Heart right ventricle (tissue), 16 donors: Measurements from ENCODE around the gene FAM83E. TPM values are rescaled to one million over a fixed set of nuclear protein-coding genes. Genes with fewer than 3 reads are reported as not detected.
A peak's percentile ranks its signal among the peaks of the same experiment; 100 is the strongest.
"Not testable (repeated sequence)": the region's sequence is repeated elsewhere in the genome, so short reads cannot be mapped to it uniquely, and the experiment has no call there.

ENCODE experiments used
- ATAC-seq, 8 donors: fragments of 200-7000 bp; cut with Tn5 transposase; one replicate each; pipeline ENCODE4 v1.9.1; 2020; ENCODE audit warnings: mild to moderate bottlenecking in 8 of 8, moderate library complexity in 8 of 8, moderate number of reproducible peaks in 1 of 8
- DNase-seq, 2 donors: peaks; one replicate each; pipeline ENCODE4 v3.0.0-alpha.2; 2020
- H3K27ac ChIP-seq, 10 donors: fragments of 200-600 bp; sonication (generic) in 2 of 10; one replicate each; pipeline versions ENCODE4 v1.5.0 to v1.8.0; 2020 to 2022; ENCODE audit warnings: mild to moderate bottlenecking in 3 of 10
- H3K27me3 ChIP-seq, 7 donors: fragments of 200-600 bp; one replicate each; pipeline ENCODE4 v1.8.0; 2021 to 2022; ENCODE audit warnings: mild to moderate bottlenecking in 2 of 7
- H3K36me3 ChIP-seq, 9 donors: fragments of 200-600 bp; sonication (generic) in 1 of 9; one replicate each; pipeline versions ENCODE4 v1.5.0 to v1.8.0; 2020 to 2022; ENCODE audit warnings: mild to moderate bottlenecking in 2 of 9
- H3K4me1 ChIP-seq, 9 donors: fragments of 200-600 bp; sonication (generic) in 1 of 9; one replicate each; pipeline versions ENCODE4 v1.5.0 to v1.8.0; 2020 to 2022; ENCODE audit warnings: mild to moderate bottlenecking in 4 of 9
- H3K4me3 ChIP-seq, 10 donors: fragments of 200-600 bp; sonication (generic) in 2 of 10; one replicate each; pipeline versions ENCODE4 v1.5.0 to v1.8.0; 2020 to 2022; ENCODE audit warnings: mild to moderate bottlenecking in 7 of 10, moderate library complexity in 2 of 10
- H3K9me3 ChIP-seq, 11 donors: fragments of 200-600 bp in 10 of 11; sonication (generic) in 2 of 11; one replicate each; pipeline versions ENCODE4 v1.5.0 to v1.8.0; 2013 to 2022; ENCODE audit warnings: mild to moderate bottlenecking in 2 of 11, control low read depth in 1 of 11, moderate library complexity in 1 of 11
- CTCF ChIP-seq, 9 donors: fragments of 200-600 bp; sonication (generic) in 2 of 9; IDR thresholded peaks; one replicate each; pipeline versions ENCODE4 v1.5.0 to v1.8.0; 2021 to 2022; ENCODE audit warnings: antibody characterized with exemption in 9 of 9, mild to moderate bottlenecking in 5 of 9, moderate library complexity in 1 of 9
- WGBS, 2 donors: extraction: QIAGEN DNeasy Blood & Tissue Kit; methylation state at CpG; one replicate each; pipeline ENCODE4 v1.1.7; 2013; ENCODE audit warnings: inconsistent platforms in 1 of 2; 5-methylcytosine and 5-hydroxymethylcytosine counted together
- intact Hi-C, 10 donors: fragments of 100-400 bp; cut with DNase I; formaldehyde crosslinking; loops; one replicate each; pipeline versions ENCODE4 v1.11.1 to v1.14.2; 2022
- polyA plus RNA-seq, 2 donors: library from polyadenylated mRNA; stranded (reverse); fragments of 200-250 nt; gene quantifications; one replicate each; pipeline ENCODE4 v1.2.3, GENCODE V29; 2013
- total RNA-seq, 10 donors: library from RNA; stranded (reverse); fragmentation: NEBNext Ultra II Directional in 3 of 10; extraction: Animal tissue kit (Norgen Biotek cat#: 25700) in 3 of 10; gene quantifications; one replicate each; pipeline versions ENCODE4 v1.2.1 to v1.2.4, GENCODE V29; 2021 to 2023
- donor health status: Arrhythmogenic right ventricular cardiomyopathy.
- donor health status: ischemic (EF 13 %, LVEDD 7.1; RV severe dilation, severe dysfunction).
- donor health status: healthy with polysubstance abuse.
- donor health status: DM: no; HTN: yes; CAD: no.
- donor health status: DM: no; HTN: no; CAD: no.
- donor health status: ischemic (EF 25% LVEDD 6.9; RV normal size, moderate dysfunction).
- donor health status: ischemic (EF 25% LVEDD 5.7; RV mildly dilated, moderate dysfunction).
- donor health status: healthy.
- donor health status: DM: yes; HTN: yes; CAD: no.
- donor health status: Ischemic cardiomyopathy.
- donor health status: ischemic (EF 35%, LVEDD 5.7; RV mildly dilated, moderate dysfunction).
- donor health status: nonischemic (EF 11% LVEDD 7.7; RV severe dilation, severe dysfunction).
- donor health status: DM: yes; HTN: yes; CAD: no.
- donor health status: PGD.
- donor health status: ischemic (EF 29% LVEDD 5.4; RV normal size, mild dysfunction).
- donor health status: nonischemic (EF 23%, LVEDD 6.1; RV moderate dilation, normal function).

FAM83E gene
- total and polyA plus RNA-seq, 12 donors = 0.01 TPM; not detected in 11

- WGBS, 2 donors = 44 to 52% methylated on average over 3 of the region's 3 CpGs
Observed at GRCh38 chr19:48578891-48579290, 36.0 kb downstream of the FAM83E start.

GRCh38 chr19:48577908-48578307 is 37.0 kb downstream of the FAM83E start:
- H3K9me3 ChIP-seq, H3K27ac ChIP-seq, H3K4me3 ChIP-seq, DNase-seq, H3K4me1 ChIP-seq, H3K36me3 ChIP-seq, intact Hi-C loops, H3K27me3 ChIP-seq, ATAC-seq: not testable (repeated sequence)
- WGBS, 2 donors = 88 to 95% methylated on average over 7 of the region's 7 CpGs

More at GRCh38 chr19:48578891-48579290, 36.0 kb downstream of the FAM83E start:
- no peak overlapping the region for H3K4me3 ChIP-seq
- DNase-seq = no peak
- no peak for ATAC-seq
- no peaks in the 10 kb centered on the region for H3K9me3 ChIP-seq
- peaks cover 0 to 6% (median 4%) of the 10 kb centered on the region in 9 donors for H3K4me1 ChIP-seq
- no peaks in the 10 kb centered on the region for H3K36me3 ChIP-seq
- intact Hi-C loops = no loop called here
- no peak overlapping the region for H3K27ac ChIP-seq
- no peak for TF ChIP-seq CTCF (IDR thresholded peaks at IDR 0.05)
- H3K27me3 ChIP-seq = no peaks in the 10 kb centered on the region

GRCh38 chr19:48575931-48576622 is 38.8 kb downstream of the FAM83E start:
- TF ChIP-seq CTCF (IDR thresholded peaks at IDR 0.05) = no peak
- ATAC-seq = no peak
- no peak for DNase-seq
- Histone ChIP-seq H3K27me3 (no peaks in the 10 kb centered on the region), H3K36me3 (no peaks in the 10 kb centered on the region), H3K4me3 (no peak overlapping the region), H3K9me3 (no peaks in the 10 kb centered on the region), H3K4me1 (no peaks in the 10 kb centered on the region), H3K27ac (no peak overlapping the region)
- intact Hi-C loops = loop anchor here in 1 of 10 donors (2.0 kb wide), 1 partner anchor 65 kb away; the partner anchor contains the start of gene LMTK3
- WGBS, 2 donors = 71 to 78% methylated on average over 23 of the region's 23 CpGs

- WGBS, 2 donors = 59 to 77% methylated on average over 12 of the region's 12 CpGs
- H3K27ac ChIP-seq = peak overlapping the region in 3 of 10 donors; percentile 1 to 54 (median 29)
- peak in 3 of 8 donors; percentile 14 to 50 (median 23) for ATAC-seq
Observed at GRCh38 chr19:48573163-48573505, 41.7 kb downstream of the FAM83E start.

More at GRCh38 chr19:48573163-48573505, 41.7 kb downstream of the FAM83E start:
- H3K4me1 ChIP-seq = peaks cover 0 to 8% (median 2%) of the 10 kb centered on the region in 9 donors
- H3K9me3 ChIP-seq = no peaks in the 10 kb centered on the region
- intact Hi-C loops = no loop called here
- no peak for TF ChIP-seq CTCF (IDR thresholded peaks at IDR 0.05)
- no peak overlapping the region for H3K4me3 ChIP-seq
- no peaks in the 10 kb centered on the region for H3K36me3 ChIP-seq
- H3K27me3 ChIP-seq = peaks cover 0 to 6% (median 0%) of the 10 kb centered on the region in 7 donors
- peak in 1 of 2 donors; percentile 20 for DNase-seq
